Muscle of arm (tissue), 12 donors: Measurements from ENCODE around the gene OR14I1. TPM values are rescaled to one million over a fixed set of nuclear protein-coding genes. Genes with fewer than 3 reads are reported as not detected.
"Not testable (repeated sequence)": the region's sequence is repeated elsewhere in the genome, so short reads cannot be mapped to it uniquely, and the experiment has no call there.

Experiments
- DNase-seq: peaks from one replicate; pipeline ENCODE4 v3.0.0-alpha.2; 2013
- polyA plus RNA-seq, 12 donors: library from polyadenylated mRNA; unstranded; fragments of 120-200 nt; gene quantifications; one replicate each; pipeline ENCODE4 v1.2.1, GENCODE V29; 2013; ENCODE audit not compliant: insufficient read length in 12 of 12

OR14I1 gene
- polyA plus RNA-seq, 12 donors: not detected

DNA sequence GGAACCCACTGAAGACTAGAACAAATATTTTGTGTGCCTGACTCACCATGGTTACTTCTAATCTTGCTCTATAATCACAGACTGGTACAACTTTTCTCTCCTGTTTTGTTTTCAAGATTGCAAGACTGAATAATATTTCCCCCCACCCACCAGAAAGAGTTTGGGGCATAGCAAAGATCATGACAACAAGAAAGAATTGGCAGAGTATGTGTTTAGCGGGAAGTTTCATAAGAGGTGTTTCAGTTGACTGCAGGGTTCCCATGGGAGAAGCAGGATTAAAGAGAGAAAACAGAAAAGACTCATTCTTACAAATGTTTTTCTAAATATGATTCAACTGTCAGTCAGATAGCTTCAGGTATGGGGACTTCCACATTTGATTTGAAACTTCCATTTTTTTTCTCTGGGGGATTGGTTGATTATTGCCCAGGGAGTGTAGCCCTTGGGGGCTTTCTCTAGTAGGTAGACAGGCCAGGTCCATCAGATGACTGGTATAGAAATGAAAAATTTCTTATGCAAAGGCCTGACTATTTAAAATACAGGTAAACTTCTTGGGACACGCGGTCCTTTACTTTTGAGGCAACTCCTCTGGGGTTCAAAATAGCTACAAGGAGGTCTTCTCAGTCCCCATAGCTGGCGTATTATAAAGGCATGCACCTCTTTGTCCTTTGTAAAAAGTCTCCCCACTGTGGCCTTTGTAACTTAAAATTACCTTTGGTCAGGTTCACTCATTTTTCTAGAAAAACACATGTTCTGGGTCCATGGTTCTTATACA, 13.9 kb downstream of the OR14I1 start:
- DNase-seq: no peak

GRCh38 chr1:248686815-248687214, 15.8 kb downstream of the OR14I1 start:
- no peak for DNase-seq

DNA sequence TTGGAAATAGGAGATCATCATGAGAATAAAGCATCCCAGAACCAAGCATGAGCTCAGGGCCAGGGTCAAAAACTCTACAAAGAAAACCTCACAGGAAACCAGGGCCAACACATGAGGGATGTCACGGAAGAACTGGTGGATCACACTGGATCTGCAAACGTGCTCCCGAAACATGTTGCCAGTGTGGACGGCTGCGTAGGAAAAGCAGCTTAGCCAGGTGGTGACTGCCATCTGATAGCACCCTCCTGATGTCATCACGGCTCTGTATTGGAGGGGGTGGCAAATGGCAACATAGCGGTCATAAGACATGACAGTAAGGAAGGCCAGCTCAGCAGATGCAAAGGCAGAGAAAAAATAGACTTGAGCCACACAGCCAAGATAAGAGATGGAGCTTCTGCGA, 20.9 kb downstream of the OR14I1 start:
- no peak for DNase-seq

GRCh38 chr1:248670003-248670402, 32.6 kb downstream of the OR14I1 start:
- DNase-seq: no peak

DNA sequence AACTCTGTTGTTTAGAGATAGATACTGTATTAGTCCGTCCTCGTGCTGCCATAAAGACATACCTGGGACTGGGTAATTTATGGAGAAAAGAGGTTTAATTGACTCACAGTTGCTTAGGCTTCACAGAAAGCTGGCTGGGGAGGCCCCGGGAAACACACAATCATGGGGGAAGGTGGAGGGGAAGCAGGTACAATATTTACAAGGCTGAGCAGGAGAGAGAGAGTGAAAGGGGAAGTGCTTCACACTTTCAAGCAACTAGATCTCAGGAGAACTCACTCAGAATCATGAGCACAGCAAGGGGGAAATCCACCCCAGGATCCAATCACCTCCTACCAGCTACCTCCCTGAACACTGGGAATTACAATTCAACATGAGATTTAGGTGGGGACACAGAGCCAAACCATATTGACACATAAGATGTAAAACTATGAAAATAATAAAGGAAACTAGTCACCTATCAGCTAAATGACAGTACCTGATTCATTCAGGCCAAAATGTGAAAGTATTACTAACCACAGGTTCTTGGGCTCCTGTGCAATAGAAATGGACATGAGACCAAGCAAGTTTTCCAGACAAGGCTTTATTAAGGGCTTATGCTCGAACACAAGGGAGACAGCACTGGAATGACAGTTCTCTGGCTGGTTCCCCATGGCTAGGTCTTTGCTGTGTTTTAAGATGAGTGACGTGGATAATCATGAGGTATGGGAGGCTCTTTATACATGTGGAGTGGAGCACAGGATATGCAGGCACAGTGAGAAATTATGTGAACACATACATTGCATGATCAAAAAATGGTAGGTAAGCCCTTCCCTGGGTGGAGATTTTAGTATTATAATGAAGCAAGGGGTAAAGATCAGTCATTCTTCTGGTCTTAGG, 38.9 kb downstream of the OR14I1 start:
- not testable (repeated sequence) for DNase-seq

DNA sequence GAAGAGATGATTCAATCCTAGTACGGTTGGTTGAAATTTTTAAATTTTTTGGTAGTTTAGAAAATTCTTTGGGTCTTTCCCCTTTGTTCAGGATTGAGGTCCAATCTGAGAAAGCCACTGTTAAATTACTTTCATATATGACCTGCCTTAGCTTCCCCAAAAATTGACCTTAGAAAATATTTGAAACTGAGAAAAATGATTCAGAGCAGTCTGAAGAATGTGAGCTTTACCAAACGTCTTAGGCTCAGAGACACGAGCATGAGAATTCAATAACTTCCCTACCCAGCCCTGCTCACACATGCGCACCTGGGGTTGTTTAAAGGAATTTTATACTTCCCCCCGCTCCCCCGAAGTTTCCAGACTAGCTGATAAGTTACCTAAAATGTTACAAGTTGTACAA, 45.8 kb downstream of the OR14I1 start:
- not testable (repeated sequence) for DNase-seq

GRCh38 chr1:248655354-248655753, 47.2 kb downstream of the OR14I1 start, which contains the start of gene OR2T27:
Gene OR2T27 (minus strand): TSS chr1:248655528. CDS start chr1:248650884, 4,644 bp downstream.
- DNase-seq: not testable (repeated sequence)

Other genes with a start within 250 kb of the OR14I1 start
- gene OR2T3, start 229.4 kb downstream of the OR14I1 start, polyA plus RNA-seq: not detected
- not detected for gene OR2T5, start 214.2 kb downstream of the OR14I1 start, polyA plus RNA-seq
- under 1 TPM in 2 of 12 donors, not detected in 10; 0.03 TPM for gene OR2G6, start 194.7 kb downstream of the OR14I1 start, polyA plus RNA-seq
- gene OR2T29, start 140.0 kb downstream of the OR14I1 start, polyA plus RNA-seq: not detected
- not detected for gene OR2T34, start 128.0 kb downstream of the OR14I1 start, polyA plus RNA-seq
- gene OR2T10, start 105.1 kb downstream of the OR14I1 start, polyA plus RNA-seq: not detected
- gene OR2T11, start 67.7 kb downstream of the OR14I1 start, polyA plus RNA-seq: under 1 TPM in 1 of 12 donors, not detected in 11; 0.04 TPM
- not detected for gene OR2T35, start 57.5 kb downstream of the OR14I1 start, polyA plus RNA-seq
- not detected for gene OR2T27, start 47.2 kb downstream of the OR14I1 start, polyA plus RNA-seq
- not detected for gene LYPD8, start 53.0 kb upstream of the OR14I1 start, polyA plus RNA-seq
- 10 to 100 TPM in 11 of 12 donors, not detected in 1; 16.1 to 22.1 (median 18.2) TPM for gene SH3BP5L, start 123.1 kb upstream of the OR14I1 start, polyA plus RNA-seq
- 10 to 100 TPM in 11 of 12 donors, not detected in 1; 12.1 to 19.0 (median 15.7) TPM for gene ZNF672, start 135.5 kb upstream of the OR14I1 start, polyA plus RNA-seq
- gene ZNF692, start 156.3 kb upstream of the OR14I1 start, polyA plus RNA-seq: 10 to 100 TPM in 11 of 12 donors, not detected in 1; 22.6 to 54.3 (median 26.1) TPM
- gene PGBD2, start 203.5 kb upstream of the OR14I1 start, polyA plus RNA-seq: 1 to 10 TPM in 10 of 12 donors, not detected in 2; 4.4 to 6.3 (median 5.5) TPM